NCI-H2107 treated with DMSO at 0.1 percent for 48 hours (cell line): Measurements from ENCODE around the gene GAL3ST3.
"Not testable (repeated sequence)": the region's sequence is repeated elsewhere in the genome, so short reads cannot be mapped to it uniquely, and the experiment has no call there.

Experiments
- DNase-seq: peaks from one replicate; lab custom pipeline; 2025; ENCODE audit not compliant: unreplicated experiment; lab: John Stamatoyannopoulos, UW

Gene GAL3ST3

DNA sequence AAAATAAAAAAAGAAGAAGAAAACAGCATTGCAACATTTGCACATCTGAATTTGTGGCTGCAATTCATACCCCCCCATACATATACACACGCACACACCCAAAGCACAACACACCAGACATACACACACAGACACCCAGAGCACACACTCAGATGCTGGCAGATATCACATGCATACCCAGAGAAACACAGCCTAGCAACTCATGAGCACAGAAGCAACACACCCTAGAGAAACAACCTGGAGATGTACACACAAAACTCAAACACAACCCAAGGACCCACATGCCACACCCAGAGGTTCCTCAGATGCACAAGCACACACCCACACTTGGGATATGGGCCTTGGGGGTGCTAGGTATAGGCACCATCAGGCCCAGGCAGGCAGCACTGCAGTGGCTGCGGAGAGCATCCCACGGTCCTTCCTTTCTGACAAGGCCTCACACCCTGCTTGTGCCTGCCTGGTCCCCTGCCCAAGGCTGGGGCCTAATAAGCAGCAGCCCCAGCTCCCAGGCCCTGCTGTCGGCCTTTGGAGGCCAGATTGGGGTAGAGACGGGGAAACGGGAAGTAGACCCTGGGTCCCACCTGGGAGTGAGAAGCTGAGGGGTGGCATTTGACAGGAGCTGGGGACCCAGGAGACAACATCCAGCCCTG, 34.0 kb downstream of the GAL3ST3 start:
- DNase-seq: no peak

DNA sequence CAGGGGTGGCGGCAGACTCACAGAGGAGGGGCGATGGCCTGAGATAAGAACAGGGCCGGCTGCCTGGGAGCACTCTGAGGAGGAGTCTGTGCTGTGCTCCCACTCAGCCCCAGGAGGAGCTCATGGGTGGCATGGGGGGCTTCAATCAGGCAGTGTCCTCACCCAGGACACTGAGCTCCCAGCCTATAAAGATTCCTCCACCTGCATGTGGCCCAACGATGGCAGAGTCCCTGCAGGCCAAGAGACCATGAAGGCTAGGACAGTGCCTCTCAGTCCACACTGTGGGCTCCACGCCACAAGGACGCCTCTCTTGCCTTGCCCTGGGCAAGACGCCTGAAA, 35.2 kb downstream of the GAL3ST3 start:
- DNase-seq: no peak

DNA sequence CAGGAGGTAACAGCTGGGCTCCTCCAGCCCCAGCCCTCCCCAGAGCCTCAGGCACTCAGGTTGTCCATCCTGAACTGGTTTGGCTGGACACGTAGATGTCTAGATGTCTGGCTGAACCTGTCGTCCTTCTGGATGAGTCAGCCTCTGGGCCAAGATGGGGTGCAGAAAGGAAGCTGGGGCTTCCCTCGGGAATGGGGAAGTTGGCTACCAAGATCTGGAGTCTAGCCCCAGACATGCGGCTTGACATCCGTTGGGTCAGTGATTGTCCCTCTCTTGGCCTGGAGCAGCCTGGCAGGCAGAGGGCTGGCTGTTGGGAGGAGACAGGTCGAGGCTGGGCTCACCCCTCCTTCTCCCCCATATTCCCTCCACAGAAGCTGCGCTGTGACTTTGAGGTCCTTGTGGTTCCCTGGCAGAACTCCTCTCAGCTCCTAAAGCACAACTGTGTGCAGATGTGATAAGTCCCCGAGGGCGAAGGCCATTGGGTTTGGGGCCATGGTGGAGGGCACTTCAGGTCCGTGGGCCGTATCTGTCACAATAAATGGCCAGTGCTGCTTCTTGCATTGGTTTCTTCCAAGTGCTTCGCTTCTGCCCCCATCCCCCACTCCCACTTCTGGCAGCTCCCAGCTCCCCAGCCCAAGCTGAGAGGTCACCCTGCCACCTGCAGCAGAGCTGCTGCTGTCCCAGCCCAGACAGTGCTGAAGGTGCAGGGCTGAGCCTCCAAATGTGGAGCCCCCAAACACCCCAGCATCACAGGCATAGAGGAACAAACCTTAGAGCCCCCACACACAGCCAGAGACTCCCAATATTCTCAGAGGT, 35.8 kb downstream of the GAL3ST3 start:
- no peak for DNase-seq

DNA sequence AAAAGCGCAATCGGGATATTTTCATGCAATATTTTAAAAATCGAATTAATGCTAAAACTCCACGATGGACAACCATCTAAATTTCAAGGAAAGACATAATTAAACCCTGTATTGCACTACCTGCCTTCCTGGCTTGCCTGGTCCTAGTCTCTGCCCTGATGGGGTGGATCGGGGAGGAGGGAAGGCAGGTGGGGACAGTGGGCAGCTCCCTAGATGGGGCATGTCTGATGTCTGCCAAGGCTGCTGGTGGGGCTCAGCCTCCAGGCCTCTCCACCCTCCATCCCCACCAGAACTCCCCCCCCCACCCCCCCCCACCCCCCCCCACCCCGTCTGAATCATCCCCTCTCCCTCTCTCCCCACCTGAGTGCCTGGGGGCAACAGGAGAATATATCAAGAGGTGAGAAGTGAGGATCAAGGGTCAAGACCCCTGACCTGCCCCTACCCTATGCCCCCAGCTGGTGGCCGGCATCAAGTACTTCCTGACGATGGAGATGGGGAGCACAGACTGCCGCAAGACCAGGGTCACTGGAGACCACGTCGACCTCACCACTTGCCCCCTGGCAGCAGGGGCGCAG, 36.5 kb downstream of the GAL3ST3 start:
- DNase-seq: no peak

DNA sequence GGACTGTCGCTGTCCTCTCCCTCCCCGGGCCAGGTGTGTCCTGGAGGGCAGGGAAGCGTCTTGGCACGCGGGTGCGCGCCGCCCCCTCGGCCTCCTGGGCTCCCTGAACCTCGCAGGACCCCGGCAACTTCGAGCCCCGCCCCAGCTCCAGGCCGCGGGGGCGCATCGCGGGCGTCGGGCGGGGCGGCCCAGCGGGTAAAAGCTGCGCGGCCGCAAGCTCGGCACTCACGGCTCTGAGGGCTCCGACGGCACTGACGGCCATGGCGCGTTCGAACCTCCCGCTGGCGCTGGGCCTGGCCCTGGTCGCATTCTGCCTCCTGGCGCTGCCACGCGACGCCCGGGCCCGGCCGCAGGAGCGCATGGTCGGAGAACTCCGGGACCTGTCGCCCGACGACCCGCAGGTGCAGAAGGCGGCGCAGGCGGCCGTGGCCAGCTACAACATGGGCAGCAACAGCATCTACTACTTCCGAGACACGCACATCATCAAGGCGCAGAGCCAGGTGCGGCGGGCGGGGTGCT, 37.1 kb downstream of the GAL3ST3 start, which contains the start of gene CST6:
Gene CST6, plus strand, starts transcription at position 224 of the 519 bp plus-strand sequence. Its CDS starts 37 bp downstream, at position 261.
- DNase-seq: no peak

DNA sequence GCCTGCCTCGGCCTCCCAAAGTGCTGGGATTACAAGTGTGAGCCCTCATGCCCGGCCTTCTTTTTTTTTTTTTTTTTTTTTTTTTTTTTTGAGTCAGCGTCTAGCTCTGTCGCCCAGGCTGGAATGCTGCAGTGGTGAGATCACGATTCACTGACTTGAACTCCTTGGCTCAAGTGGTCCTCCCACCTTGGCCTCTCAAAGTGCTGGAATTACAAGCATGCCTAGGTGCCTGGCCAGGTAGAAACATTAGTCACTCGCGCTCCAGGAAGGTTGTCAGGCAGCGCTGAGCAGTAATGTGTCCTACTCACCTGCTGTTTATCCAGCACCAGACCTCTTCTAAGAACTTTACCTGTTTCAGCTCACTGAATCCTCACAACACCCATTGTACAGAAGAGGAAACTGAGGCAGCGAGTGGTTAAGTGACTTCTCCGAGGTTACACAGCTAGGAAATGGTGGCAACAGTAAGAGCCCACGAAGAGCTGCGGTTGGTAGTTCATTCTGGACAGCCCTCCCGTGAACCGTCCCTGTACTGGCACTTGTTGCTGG, 37.6 kb downstream of the GAL3ST3 start:
- no peak for DNase-seq

DNA sequence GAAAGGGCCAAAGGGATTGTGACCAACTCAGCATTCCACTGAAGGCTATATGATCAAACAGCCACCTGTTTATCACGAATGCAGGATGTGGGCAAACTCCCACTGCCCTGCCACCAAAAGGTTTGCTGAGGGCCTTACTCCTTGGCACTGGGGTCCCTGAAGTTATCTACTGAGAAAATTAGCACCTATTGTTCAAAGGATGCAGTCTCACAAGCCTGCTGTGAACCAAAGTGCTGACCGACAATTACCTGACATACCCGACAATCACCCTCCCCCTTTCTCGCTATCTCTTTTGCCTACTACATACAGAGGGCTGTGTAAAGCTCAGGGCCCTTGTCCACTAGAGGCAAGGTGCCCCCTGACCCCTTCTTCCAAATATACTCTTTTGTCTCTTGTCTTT, 38.9 kb downstream of the GAL3ST3 start:
- DNase-seq: not testable (repeated sequence)

DNA sequence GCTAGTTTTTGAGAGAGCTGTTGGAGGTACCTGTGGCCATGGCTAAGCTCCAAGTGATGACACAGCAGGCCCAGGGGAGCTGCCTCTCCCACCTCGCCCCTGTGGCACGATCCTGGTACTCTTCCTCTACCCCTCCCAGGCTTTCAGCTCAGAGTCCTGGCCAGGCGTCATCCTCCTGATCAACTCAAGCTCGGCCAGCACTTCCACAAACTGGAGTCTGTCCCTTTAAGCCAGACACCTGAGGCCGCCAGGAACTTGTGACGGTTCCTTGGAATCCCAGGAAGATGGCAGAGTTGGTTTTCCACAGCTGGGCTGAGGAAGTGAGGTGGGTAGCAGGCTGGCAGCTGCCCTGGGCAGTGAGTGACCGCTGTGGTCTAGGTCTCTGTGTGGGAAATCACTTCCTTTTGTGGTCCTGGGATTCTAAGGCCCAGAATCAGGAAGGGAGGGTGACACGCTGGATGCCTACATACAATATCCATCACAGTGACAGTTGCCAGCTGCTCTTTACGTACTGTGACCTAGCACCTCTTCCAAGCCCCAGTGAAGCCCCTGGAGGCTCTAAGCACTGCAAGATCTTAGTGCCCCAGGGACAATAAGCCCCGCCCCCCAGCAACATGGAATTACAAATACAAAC, 40.4 kb downstream of the GAL3ST3 start:
- no peak for DNase-seq

DNA sequence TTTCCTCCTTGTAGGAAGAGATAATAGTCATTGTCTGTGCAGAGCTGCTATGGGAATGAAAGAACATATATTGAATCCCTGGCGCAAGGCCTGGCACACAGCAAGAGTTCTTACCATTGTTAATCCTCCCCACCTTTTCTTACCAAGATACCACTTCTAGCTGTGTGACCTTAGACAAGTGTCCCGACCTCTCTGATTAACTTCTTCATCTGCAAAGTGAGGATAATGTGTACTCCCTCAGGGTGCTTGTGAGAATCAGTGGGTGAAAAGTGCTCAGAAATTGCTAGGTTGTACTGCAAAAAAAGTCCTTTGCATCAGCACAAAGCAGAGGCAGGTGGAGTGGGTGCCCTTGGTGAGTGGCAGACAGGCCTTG, 40.9 kb downstream of the GAL3ST3 start:
- DNase-seq: no peak

DNA sequence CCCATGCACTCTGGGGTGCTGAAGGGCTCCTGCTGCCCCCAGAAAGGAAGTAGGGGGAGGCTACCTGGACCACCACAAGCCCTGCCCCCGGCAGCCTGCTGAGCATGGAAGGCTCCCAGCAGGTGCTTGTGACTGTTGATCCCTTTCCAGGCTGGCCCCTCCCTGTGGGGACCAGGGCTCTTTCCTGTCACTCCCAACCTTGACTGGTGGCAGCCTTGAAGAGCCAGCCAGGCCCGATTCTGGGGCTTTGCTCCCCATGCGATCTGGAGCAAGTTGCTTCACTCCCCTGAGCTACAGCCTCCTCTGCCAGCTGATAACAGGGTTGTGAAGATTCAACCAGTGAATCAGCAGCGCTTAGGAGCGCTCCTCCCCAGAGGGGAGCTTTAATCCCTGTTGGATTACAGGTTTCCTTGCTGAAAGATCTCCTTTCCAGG, 41.7 kb downstream of the GAL3ST3 start:
- no peak for DNase-seq

DNA sequence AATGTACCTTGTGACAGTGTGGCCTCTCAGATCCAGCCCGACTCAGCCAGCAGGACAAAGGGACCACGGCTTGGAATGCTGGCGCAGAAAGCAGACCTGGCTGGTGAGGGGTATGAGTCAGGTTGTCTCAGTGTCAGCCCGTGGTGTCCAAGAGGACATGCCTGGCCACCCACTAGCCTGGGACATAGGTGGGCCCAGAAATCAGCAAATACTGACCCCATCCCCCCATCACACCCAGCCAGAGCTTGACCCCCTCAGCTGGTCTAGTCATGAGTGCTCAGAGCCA, 42.1 kb downstream of the GAL3ST3 start:
- DNase-seq: no peak

DNA sequence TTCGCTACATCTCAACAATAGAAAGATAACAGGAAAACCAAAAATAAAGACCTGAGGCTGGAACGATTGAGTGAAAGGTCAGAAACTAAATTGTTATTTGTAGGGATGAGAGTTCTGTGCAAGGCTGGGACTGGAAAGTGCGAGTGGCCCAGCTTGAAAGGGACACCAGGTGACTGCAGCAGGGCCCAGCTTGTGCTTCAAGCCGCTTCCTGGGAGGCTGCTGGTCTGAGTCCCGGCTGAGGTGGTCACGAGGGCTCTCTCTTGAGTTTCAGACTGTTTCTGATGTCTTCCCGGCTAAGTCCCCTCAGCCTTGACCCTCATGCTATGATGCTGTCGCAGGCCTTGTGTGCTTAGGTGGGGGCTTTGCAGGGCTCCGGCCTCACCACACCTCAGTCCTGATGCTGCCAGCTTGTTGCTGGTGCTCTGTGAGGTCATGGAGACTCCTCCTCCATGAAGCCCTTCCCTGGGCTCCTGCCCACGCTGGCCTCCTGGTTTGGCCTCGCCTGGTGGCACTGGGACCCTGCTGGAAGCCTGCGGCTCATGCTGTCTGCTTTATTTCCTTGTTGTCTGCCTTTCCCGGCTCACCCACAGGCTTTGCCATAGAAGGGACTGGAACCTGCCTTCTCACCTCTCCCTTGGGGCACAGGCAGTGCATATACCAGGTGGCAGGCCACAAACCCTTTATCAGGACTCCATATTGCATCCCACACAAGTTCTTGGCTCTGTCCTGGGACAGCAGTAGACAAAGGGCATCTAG, 42.6 kb downstream of the GAL3ST3 start:
- DNase-seq: no peak

DNA sequence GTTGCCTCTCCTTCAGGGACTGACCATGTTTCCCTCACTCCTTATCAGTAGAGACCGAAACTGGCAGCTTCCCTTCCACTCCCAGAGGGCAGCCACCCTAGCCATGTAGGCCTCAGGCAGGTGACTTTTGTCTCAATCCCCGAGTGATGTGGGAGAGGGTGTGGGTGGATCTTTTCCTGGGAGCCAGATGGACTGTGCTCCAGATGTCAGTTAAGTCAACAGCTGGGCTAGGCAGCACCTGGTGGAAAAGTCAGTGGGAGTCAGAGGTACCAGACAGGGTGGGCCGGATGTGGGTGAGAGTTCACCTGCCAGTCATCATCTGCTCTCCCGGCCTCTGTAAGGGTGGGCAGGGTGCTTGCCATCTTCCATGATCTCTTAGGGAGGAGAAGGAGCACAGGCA, 44.8 kb downstream of the GAL3ST3 start:
- DNase-seq: no peak

DNA sequence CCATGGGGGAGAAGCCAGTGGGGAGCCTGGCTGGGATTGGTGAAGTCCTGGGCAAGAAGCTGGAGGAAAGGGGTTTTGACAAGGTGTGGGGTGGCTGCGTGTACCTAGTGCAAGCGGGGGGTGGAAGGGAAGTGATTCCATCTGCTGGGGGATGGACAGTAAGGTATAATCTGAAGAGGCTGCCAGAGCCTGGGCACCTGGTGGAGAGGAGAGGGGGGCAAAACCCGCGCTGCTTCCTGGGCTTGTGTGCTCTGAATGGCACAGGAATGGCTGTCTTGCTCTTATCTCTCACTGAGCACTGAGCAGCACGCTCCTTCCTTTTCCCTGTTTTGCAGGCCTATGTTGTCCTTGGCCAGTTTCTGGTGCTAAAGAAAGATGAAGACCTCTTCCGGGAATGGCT, 45.7 kb downstream of the GAL3ST3 start:
- no peak for DNase-seq

DNA sequence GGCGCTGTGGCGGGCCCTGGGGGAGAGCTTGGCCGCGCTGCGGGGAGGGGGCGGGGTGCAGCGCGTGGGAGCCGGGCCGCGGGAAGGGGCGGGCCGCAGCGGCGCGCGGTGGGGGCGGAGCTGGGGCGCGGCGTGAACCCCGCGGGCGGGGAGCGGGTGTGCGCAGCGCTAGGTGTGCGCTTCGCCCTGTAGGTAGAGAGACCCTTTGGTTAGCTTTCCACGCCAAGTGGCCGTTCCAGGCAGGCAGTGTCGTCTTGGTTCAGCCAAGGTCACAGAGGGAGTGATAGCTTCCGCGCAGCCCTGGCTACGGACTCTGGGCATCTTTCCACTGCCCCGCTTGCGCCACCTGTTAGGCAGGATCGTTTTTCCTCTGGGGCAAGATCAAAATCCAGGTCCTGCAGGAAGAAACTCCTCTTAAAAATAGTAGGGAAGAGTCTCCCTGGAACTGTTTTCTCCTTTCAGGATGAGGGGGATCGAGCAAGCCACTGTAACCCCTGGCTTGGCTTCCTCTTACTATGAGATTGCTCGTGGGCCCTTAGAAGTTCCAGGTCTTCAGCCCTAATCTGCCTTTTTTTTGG, 46.2 kb downstream of the GAL3ST3 start:
- no peak for DNase-seq

DNA sequence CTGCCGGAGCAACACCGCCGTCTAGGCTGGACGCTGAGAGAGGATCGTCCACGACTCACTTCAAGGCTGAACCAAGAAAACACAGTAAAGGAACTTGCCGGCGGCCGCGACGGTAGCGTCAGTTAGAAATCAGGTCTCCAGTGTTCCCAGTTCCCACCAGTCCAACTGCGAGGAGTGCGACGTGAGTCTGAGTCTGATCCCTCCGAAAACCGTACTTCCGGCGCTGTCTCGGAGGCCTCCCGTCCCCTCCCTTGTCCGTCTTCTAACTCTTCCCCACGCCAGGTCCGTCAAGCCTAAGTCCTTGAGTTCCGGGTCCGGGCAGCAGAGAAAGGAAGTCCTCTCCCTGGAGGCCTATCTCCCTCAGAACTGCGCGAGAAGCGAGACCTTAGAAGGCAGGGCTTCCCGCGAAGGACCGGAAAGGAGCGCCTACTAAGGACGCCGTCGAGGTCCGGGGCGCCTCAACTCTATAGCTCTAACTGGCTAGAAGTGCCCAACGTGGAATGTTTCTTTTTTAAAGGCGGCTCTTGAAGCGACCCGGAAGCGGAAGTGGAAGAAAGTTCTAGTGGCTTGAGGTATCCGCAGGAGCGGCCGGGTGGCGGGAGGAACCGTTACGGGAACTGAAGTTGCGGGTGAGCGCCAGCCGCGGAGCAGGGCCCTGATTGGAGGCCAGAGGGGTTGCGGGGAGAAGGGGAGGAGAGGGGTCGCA, 46.9 kb downstream of the GAL3ST3 start, which contains the start of the genes BANF1 and EIF1AD:
Gene BANF1, plus strand, starts transcription at position 562 of the 706 bp plus-strand sequence. CDS start 748 bp downstream, outside the sequence.
Gene EIF1AD, minus strand, starts transcription at position 216 of the 706 bp plus-strand sequence. CDS start 1,768 bp downstream, outside the sequence.
- DNase-seq: peak; percentile 97

DNA sequence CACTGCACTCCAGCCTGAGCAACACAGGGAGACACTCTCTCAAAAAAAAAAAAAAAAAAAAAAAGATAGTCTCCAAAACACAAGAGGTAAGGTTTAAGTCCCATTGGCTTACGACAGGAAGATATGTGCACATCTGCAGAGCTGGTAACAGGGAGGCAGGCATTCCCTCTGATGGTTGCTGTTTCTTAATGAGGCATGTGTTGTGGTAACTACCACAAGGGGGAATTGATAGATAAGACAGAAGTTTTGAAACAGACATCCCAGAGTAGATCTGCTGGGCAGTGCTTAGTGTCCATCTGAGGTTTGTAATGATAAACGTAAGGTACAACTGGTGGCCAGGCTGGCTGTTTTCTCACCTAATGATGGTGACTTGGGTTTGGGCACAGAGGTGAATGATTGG, 51.7 kb downstream of the GAL3ST3 start:
- no peak for DNase-seq

DNA sequence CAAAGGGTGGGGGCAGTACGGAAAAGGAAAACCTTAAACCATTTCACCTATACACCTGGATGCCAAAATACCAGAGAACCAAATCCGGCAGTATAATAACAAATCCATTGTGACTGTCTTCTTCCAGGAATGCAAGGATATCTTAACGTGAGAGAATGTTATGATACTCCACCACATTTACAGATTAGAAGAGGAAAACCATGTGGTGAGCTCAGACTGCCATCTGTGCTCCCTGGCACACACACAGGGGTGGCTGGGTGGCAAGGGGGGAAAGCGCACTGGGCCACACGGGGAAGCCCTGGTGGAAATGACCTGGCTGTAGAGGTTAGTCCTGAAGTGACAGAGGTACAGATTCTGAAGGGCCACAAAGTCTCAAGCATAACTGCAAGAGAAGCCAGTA, 56.9 kb downstream of the GAL3ST3 start:
- no peak for DNase-seq
